ENCODE measurements around the gene NSUN2.

Gene NSUN2

GRCh38 chr5:6638236-6638635 is 5.4 kb upstream of the NSUN2 start:
- no peak for DNase-seq (ENCODE audit: insufficient read length)
- no peak for FAIRE-seq
- no peak for TF ChIP-seq TAF1 (IDR thresholded peaks at IDR 0.05; ENCODE audit: borderline replicate concordance, low read depth, low read length)
- TF ChIP-seq POLR2A (IDR thresholded peaks at IDR 0.05; ENCODE audit: low read depth, low read length), result no peak
- no peak for TF ChIP-seq POLR2AphosphoS5 (IDR thresholded peaks at IDR 0.05; ENCODE audit: low read depth, low read length)

- FAIRE-seq, result no peak
- TF ChIP-seq POLR2AphosphoS5 (IDR thresholded peaks at IDR 0.05; ENCODE audit: low read depth, low read length) (no peak), TAF1 (IDR thresholded peaks at IDR 0.05; ENCODE audit: borderline replicate concordance, low read depth, low read length) (no peak), POLR2A (IDR thresholded peaks at IDR 0.05; ENCODE audit: low read depth, low read length) (no peak)
- no peak for DNase-seq (ENCODE audit: insufficient read length)
Measured at GRCh38 chr5:6637590-6637989, 4.7 kb upstream of the NSUN2 start.

GRCh38 chr5:6637022-6637421 is 4.2 kb upstream of the NSUN2 start:
- FAIRE-seq, result no peak
- no peak for DNase-seq (ENCODE audit: insufficient read length)
- TF ChIP-seq TAF1 (IDR thresholded peaks at IDR 0.05; ENCODE audit: borderline replicate concordance, low read depth, low read length), result no peak
- no peak for TF ChIP-seq POLR2A (IDR thresholded peaks at IDR 0.05; ENCODE audit: low read depth, low read length)
- TF ChIP-seq POLR2AphosphoS5 (IDR thresholded peaks at IDR 0.05; ENCODE audit: low read depth, low read length), result no peak

- DNase-seq (ENCODE audit: insufficient read length) (no peak), FAIRE-seq (no peak)
- no peak for TF ChIP-seq TAF1 (IDR thresholded peaks at IDR 0.05; ENCODE audit: borderline replicate concordance, low read depth, low read length)
- TF ChIP-seq POLR2A (IDR thresholded peaks at IDR 0.05; ENCODE audit: low read depth, low read length), result no peak
Measured at GRCh38 chr5:6636293-6636692, 3.4 kb upstream of the NSUN2 start.

- DNase-seq (ENCODE audit: insufficient read length) (no peak), FAIRE-seq (no peak)
- no peak for TF ChIP-seq POLR2A (IDR thresholded peaks at IDR 0.05; ENCODE audit: low read depth, low read length)
- no peak for TF ChIP-seq POLR2AphosphoS5 (IDR thresholded peaks at IDR 0.05; ENCODE audit: low read depth, low read length)
- no peak for TF ChIP-seq TAF1 (IDR thresholded peaks at IDR 0.05; ENCODE audit: borderline replicate concordance, low read depth, low read length)
Measured at GRCh38 chr5:6634788-6635430, 2.1 kb upstream of the NSUN2 start.

- DNase-seq (ENCODE audit: insufficient read length) (peak; percentile 28), FAIRE-seq (no peak)
- TF ChIP-seq POLR2A (IDR thresholded peaks at IDR 0.05; ENCODE audit: low read depth, low read length), result no peak
Measured at GRCh38 chr5:6634306-6634705, 1.5 kb upstream of the NSUN2 start.

GRCh38 chr5:6633469-6634245 is 813 bp upstream of the NSUN2 start:
- no peak for DNase-seq (ENCODE audit: insufficient read length)
- no peak for TF ChIP-seq TAF1 (IDR thresholded peaks at IDR 0.05; ENCODE audit: borderline replicate concordance, low read depth, low read length)
- TF ChIP-seq POLR2AphosphoS5 (IDR thresholded peaks at IDR 0.05; ENCODE audit: low read depth, low read length), result no peak
- TF ChIP-seq POLR2A (IDR thresholded peaks at IDR 0.05; ENCODE audit: low read depth, low read length), result no peak
- no peak for FAIRE-seq

GRCh38 chr5:6632324-6632887 is 438 bp downstream of the NSUN2 start:
- TF ChIP-seq POLR2AphosphoS5 (IDR thresholded peaks at IDR 0.05; ENCODE audit: low read depth, low read length) (no peak), POLR2A (IDR thresholded peaks at IDR 0.05; ENCODE audit: low read depth, low read length) (no peak), TAF1 (IDR thresholded peaks at IDR 0.05; ENCODE audit: borderline replicate concordance, low read depth, low read length) (no peak)
- DNase-seq (ENCODE audit: insufficient read length) (no peak), FAIRE-seq (no peak)

GRCh38 chr5:6631441-6631840 is 1.4 kb downstream of the NSUN2 start:
- DNase-seq (ENCODE audit: insufficient read length) (no peak), FAIRE-seq (no peak)
- TF ChIP-seq POLR2A (IDR thresholded peaks at IDR 0.05; ENCODE audit: low read depth, low read length) (no peak), POLR2AphosphoS5 (IDR thresholded peaks at IDR 0.05; ENCODE audit: low read depth, low read length) (no peak), TAF1 (IDR thresholded peaks at IDR 0.05; ENCODE audit: borderline replicate concordance, low read depth, low read length) (no peak)

- FAIRE-seq (no peak), DNase-seq (ENCODE audit: insufficient read length) (no peak)
- no peak for TF ChIP-seq TAF1 (IDR thresholded peaks at IDR 0.05; ENCODE audit: borderline replicate concordance, low read depth, low read length)
Measured at GRCh38 chr5:6626508-6626907, 6.3 kb downstream of the NSUN2 start.

- no peak for TF ChIP-seq TAF1 (IDR thresholded peaks at IDR 0.05; ENCODE audit: borderline replicate concordance, low read depth, low read length)
- TF ChIP-seq POLR2AphosphoS5 (IDR thresholded peaks at IDR 0.05; ENCODE audit: low read depth, low read length), result no peak
- no peak; the same call in 1 of the 2 replicates for TF ChIP-seq POLR2A (IDR thresholded peaks at IDR 0.05; ENCODE audit: low read depth, low read length)
- FAIRE-seq (no peak), DNase-seq (ENCODE audit: insufficient read length) (no peak)
Measured at GRCh38 chr5:6623941-6624340, 8.9 kb downstream of the NSUN2 start.

- TF ChIP-seq POLR2A (IDR thresholded peaks at IDR 0.05; ENCODE audit: low read depth, low read length), result no peak
- TF ChIP-seq TAF1 (IDR thresholded peaks at IDR 0.05; ENCODE audit: borderline replicate concordance, low read depth, low read length), result no peak
- no peak for TF ChIP-seq POLR2AphosphoS5 (IDR thresholded peaks at IDR 0.05; ENCODE audit: low read depth, low read length)
- FAIRE-seq, result no peak
Measured at GRCh38 chr5:6623228-6623627, 9.6 kb downstream of the NSUN2 start.

More at GRCh38 chr5:6623228-6623627, 9.6 kb downstream of the NSUN2 start:
- no peak for DNase-seq (ENCODE audit: insufficient read length)
